Measurements from ENCODE around the gene PEX3. TPM values are rescaled to one million over a fixed set of nuclear protein-coding genes. Genes with fewer than 3 reads are reported as not detected.

PEX3 gene
- total and polyA plus RNA-seq, 2 donors (not counting 1 experiment from before 2014, with no cell fraction given): 9.3 to 23.2 TPM

DNA sequence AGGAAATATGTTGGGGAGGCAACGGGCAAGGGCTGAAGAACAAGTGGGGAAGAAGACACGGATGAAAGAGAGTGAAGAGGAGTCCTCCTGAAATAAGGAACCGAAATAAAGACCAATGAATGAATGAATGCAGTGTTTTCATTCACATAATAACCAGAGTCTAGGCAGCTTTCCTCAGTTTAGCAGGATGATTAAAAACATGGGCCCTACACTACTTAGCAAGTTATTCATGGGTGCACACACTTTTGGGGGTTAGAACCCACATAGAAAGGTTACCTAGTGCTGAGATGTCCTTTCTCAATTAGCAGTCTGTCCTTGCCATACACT, 66.8 kb downstream of the PEX3 start:
- no peaks in the 10 kb centered on the region for H3K9me3 Mint-ChIP-seq (ENCODE audit: insufficient read depth)
- no peak for ATAC-seq (ENCODE audit: low read depth)
- TF ChIP-seq, protein P1, sequence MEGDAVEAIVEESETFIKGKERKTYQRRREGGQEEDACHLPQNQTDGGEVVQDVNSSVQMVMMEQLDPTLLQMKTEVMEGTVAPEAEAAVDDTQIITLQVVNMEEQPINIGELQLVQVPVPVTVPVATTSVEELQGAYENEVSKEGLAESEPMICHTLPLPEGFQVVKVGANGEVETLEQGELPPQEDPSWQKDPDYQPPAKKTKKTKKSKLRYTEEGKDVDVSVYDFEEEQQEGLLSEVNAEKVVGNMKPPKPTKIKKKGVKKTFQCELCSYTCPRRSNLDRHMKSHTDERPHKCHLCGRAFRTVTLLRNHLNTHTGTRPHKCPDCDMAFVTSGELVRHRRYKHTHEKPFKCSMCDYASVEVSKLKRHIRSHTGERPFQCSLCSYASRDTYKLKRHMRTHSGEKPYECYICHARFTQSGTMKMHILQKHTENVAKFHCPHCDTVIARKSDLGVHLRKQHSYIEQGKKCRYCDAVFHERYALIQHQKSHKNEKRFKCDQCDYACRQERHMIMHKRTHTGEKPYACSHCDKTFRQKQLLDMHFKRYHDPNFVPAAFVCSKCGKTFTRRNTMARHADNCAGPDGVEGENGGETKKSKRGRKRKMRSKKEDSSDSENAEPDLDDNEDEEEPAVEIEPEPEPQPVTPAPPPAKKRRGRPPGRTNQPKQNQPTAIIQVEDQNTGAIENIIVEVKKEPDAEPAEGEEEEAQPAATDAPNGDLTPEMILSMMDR (IDR thresholded peaks at IDR 0.05): no peak
- no peak for TF ChIP-seq EZH2 (IDR thresholded peaks at IDR 0.05; ENCODE audit: borderline replicate concordance, insufficient read depth, low read depth, low read length, poor library complexity, severe bottlenecking)
- intact Hi-C loops (cut with micrococcal nuclease): no loop called here
- peaks cover 14% of the 10 kb centered on the region for H3K4me1 Mint-ChIP-seq
- Histone ChIP-seq H3K9ac (ENCODE audit: low read length) (no peak overlapping the region), H4K20me1 (ENCODE audit: control insufficient read depth, insufficient read depth, low read length, poor library complexity, severe bottlenecking) (no peaks in the 10 kb centered on the region), H3K4me3 (ENCODE audit: control extremely low read depth in 1 of 5, extremely low read depth in 1 of 5, insufficient read depth in 1 of 5, low read depth in 2 of 5, low read length in 4 of 5) (no peak overlapping the region), H3K4me2 (replicated peaks; ENCODE audit: low read depth, low read length, poor library complexity, severe bottlenecking) (no peak overlapping the region), H3K79me2 (ENCODE audit: control insufficient read depth, insufficient read depth, low read length) (no peaks in the 10 kb centered on the region), H3K9me3 (ENCODE audit: control extremely low read depth in 1 of 3, control insufficient read depth in 2 of 3, insufficient read depth in 1 of 3, low read length in 2 of 3) (no peaks in the 10 kb centered on the region), H2AFZ (ENCODE audit: insufficient read depth, low read depth, low read length, poor library complexity, severe bottlenecking) (no peak overlapping the region), H3K27me3 (replicated peaks in 1 of 4; ENCODE audit: control extremely low read depth in 1 of 4, control insufficient read depth in 3 of 4, insufficient read depth in 4 of 4, low read length in 3 of 4) (no peaks in the 10 kb centered on the region), H3K27ac (ENCODE audit: low read length in 2 of 2) (no peak overlapping the region), H3K4me1 (ENCODE audit: control insufficient read depth in 2 of 2, insufficient read depth in 2 of 2, low read length in 2 of 2) (peaks cover 6 to 7% of the 10 kb centered on the region in 2 donors), H3K36me3 (replicated peaks in 1 of 2; ENCODE audit: control extremely low read depth in 1 of 2, control insufficient read depth in 1 of 2, extremely low read depth in 1 of 2, insufficient read depth in 2 of 2, low read length in 1 of 2) (no peaks in the 10 kb centered on the region)
- DNase-seq: no peak
- H3K27me3 Mint-ChIP-seq: no peaks in the 10 kb centered on the region
- no CpG with 5 or more reads among the region's 3 CpGs for WGBS (ENCODE audit: insufficient coverage)
- POLR2A ChIA-PET: no interaction called here
- no peak overlapping the region for H3K4me3 Mint-ChIP-seq
- CTCF ChIA-PET: no interaction called here
- no peak overlapping the region for H3K27ac Mint-ChIP-seq

DNA sequence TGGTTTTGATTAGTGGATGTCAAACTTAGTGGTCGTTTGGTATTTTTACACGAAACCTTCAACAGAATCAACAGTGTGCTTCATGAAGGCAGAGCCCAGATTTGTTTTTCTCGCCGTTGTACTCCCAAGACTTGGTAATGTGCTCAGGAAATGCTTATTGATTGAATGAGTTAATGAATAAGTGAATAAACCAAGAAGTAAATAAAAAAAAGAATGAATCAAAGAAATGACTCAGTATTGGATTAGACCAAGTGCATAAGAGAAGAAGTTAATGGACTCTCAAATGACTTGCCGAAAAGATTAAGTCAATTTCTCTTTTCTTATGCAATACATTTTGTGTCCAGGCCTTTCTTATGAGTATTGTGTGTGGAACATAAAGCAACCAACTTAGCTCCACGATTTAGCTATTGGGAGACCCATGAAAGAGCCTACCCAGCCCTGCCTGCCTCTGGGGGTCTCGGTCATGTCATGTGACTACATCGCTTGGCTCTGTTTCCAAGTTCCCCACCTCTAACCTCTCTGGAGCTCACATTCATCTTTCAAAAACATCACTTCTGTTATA, 71.5 kb downstream of the PEX3 start:
- intact Hi-C loops (cut with micrococcal nuclease): no loop called here
- CTCF ChIA-PET: no interaction called here

More for the DNA sequence above, 71.5 kb downstream of the PEX3 start:
- no peak overlapping the region for H3K4me3 Mint-ChIP-seq
- no peak overlapping the region for H3K4me3 ChIP-seq (ENCODE audit: control extremely low read depth in 1 of 5, extremely low read depth in 1 of 5, insufficient read depth in 1 of 5, low read depth in 2 of 5, low read length in 4 of 5)
- no peak overlapping the region for H3K9ac ChIP-seq (ENCODE audit: low read length)
- H3K4me1 Mint-ChIP-seq: peaks cover 5% of the 10 kb centered on the region
- POLR2A ChIA-PET: no interaction called here
- 98% methylated on average over 5 of the region's 8 CpGs for WGBS (ENCODE audit: insufficient coverage)
- ATAC-seq (ENCODE audit: low read depth) (no peak), DNase-seq (no peak)
- no peak overlapping the region for H3K4me2 ChIP-seq (replicated peaks; ENCODE audit: low read depth, low read length, poor library complexity, severe bottlenecking)
- no peaks in the 10 kb centered on the region for H3K27me3 Mint-ChIP-seq
- peaks cover 0 to 2% of the 10 kb centered on the region in 2 donors for H3K4me1 ChIP-seq (ENCODE audit: control insufficient read depth in 2 of 2, insufficient read depth in 2 of 2, low read length in 2 of 2)
- H3K36me3 ChIP-seq (replicated peaks in 1 of 2; ENCODE audit: control extremely low read depth in 1 of 2, control insufficient read depth in 1 of 2, extremely low read depth in 1 of 2, insufficient read depth in 2 of 2, low read length in 1 of 2): no peaks in the 10 kb centered on the region
- H4K20me1 ChIP-seq (ENCODE audit: control insufficient read depth, insufficient read depth, low read length, poor library complexity, severe bottlenecking): no peaks in the 10 kb centered on the region
- H3K9me3 ChIP-seq (ENCODE audit: control extremely low read depth in 1 of 3, control insufficient read depth in 2 of 3, insufficient read depth in 1 of 3, low read length in 2 of 3): no peaks in the 10 kb centered on the region
- no peaks in the 10 kb centered on the region for H3K9me3 Mint-ChIP-seq (ENCODE audit: insufficient read depth)
- H2AFZ ChIP-seq (ENCODE audit: insufficient read depth, low read depth, low read length, poor library complexity, severe bottlenecking): no peak overlapping the region
- no peak overlapping the region for H3K27ac ChIP-seq (ENCODE audit: low read length in 2 of 2)
- TF ChIP-seq EZH2 (IDR thresholded peaks at IDR 0.05; ENCODE audit: borderline replicate concordance, insufficient read depth, low read depth, low read length, poor library complexity, severe bottlenecking): no peak
- TF ChIP-seq, protein P1 (IDR thresholded peaks at IDR 0.05): no peak
- no peak overlapping the region for H3K27ac Mint-ChIP-seq
- no peaks in the 10 kb centered on the region for H3K27me3 ChIP-seq (replicated peaks in 1 of 4; ENCODE audit: control extremely low read depth in 1 of 4, control insufficient read depth in 3 of 4, insufficient read depth in 4 of 4, low read length in 3 of 4)
- H3K79me2 ChIP-seq (ENCODE audit: control insufficient read depth, insufficient read depth, low read length): no peaks in the 10 kb centered on the region
